Stimulated activated CD4-positive, alpha-beta T cell treated with anti-CD3 and anti-CD28 coated beads, Interleukin-12 subunit alpha, Interleukin-12 subunit beta, amount 100 ng/mL, for 48 hours (primary cell): ENCODE data around the gene RUNX1.

Experiments
- DNase-seq, 3 donors: peaks; one replicate each; pipeline ENCODE4 v3.0.0-alpha.2; 2020; ENCODE audit warnings: low read depth in 2 of 3, low spot score in 1 of 3

RUNX1 gene

GRCh38 chr21:34834290-34834689, 214.8 kb downstream of the RUNX1 start:
- DNase-seq = no peak

DNA sequence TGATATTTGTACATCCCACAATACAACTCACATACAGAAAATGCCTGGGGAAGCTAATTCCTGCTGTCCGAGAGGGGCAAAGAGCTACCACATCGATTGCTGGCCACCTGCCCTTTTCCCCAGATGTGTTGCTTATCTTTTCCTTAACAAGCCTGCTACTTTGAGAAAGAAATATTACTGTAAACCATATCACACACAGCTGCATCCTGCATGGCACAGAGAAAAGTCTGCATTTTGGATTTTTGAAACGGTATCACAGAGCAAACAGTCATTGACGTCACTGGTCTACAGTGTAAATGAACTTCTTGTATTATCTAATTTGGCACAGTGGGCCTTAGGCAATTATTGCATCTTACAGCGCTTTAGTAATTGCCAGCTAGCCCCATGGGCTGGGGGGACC, 215.6 kb downstream of the RUNX1 start:
- no peak for DNase-seq

GRCh38 chr21:34830386-34831170, 218.5 kb downstream of the RUNX1 start:
- DNase-seq = no peak

DNA sequence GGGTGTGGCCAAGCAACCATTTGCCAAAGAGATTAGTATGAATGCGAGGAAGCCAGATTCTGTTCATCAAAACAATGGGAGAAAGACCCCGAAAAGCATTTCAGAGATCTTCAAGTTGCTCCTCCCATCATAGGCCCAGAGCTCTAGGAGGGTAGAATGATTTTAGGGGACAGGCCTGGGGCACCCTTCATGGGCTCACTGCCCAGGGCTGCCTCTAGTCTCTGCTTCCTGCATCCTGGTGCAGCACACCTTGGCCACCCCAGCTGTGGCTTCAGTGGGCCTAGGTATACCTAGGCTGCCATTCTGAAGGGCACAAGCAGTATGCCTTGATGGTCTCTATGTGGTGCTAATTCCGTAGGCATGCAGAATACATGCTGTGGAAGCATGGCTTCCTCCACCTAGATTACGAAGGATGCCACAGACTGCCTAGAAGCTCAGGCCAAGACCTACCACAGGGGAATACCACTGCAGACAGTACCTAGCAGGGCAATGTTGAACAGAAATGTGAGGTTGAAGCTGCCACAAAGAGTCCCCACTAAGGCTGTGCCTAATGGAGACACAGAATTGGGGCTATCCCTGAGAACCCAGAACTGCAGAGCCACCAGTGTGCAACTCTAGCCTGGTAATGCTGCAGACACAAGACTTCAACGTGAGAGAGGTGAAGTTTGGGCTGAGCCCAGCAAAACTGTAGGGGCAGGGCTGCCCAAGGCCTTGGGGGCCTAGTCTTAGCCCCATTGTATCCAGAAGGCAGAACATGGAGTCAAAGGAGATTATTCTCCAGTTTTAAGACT, 221.5 kb downstream of the RUNX1 start:
- DNase-seq = no peak

DNA sequence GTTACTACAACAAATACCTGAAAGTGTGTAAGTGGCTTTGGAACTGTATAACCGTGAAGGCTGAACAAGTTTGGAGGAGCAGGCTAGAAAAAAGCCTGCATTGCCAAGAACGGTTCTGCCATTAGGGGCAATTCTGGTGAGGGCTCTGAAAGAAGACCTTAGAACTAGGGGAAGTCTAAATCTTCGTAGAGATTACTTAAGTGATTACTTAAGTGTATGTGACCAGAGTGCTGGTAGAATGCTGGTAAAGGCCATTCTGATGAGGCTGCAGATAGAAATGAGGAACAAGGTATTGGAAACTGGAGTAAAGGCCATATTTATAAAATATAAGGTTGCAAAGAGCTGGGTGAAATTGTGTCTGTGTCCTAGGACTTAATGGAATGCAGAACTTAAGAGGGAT, 222.3 kb downstream of the RUNX1 start:
- no peak for DNase-seq

DNA sequence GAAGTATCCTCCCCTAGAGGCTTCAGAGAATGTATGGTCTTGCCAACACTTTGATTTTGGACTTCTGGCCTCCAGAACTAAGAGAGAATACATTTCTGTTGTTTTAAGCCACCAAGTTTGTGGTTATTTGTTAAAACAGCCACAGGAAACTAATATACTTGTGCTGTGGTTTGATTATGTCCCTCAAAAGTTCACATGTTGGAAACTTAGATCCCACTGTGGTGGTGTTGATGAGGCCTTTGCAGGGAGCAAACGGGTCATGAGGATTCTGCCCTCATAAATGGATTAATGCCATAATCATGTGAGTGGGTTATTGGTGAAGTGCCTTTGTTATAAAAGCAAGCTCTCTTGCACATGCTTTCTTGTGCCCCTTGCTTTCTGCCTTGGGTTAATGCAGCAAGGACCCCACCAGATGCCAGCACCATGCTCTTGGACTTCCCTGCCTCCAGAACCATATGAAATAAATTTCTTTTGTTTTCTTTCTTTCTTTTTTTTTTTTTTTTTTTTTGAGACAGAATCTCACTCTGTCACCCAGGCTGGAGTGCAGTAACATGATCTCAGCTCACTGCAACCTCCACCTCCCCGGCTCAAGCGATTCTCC, 223.1 kb downstream of the RUNX1 start:
- no peak for DNase-seq

DNA sequence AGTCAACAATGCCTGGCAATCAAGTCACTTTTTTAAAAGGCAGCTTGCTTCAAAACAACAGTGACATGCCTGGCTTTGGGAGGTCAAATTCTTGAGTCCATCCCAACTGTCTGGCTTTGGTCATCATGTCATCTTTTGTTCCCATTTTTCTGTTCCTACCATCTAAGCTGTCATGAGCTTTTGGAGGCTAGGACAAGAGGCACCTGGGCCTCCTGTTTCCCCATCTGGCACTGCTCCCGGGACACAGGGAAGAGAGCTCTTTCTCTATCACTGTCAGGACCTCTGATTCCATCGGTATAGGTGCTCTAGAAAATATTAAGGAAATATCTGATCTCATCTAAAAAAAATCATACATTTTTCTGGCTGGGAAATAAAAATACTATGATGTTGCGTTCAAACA, 224.0 kb downstream of the RUNX1 start:
- DNase-seq = no peak

GRCh38 chr21:34824314-34824713, 224.8 kb downstream of the RUNX1 start:
- no peak for DNase-seq

GRCh38 chr21:34822942-34823341, 226.2 kb downstream of the RUNX1 start:
- no peak for DNase-seq

GRCh38 chr21:34822168-34822567, 226.9 kb downstream of the RUNX1 start:
- DNase-seq = no peak

- no peak for DNase-seq
Measured at GRCh38 chr21:34821717-34822116, 227.4 kb downstream of the RUNX1 start.

GRCh38 chr21:34820051-34820450, 229.1 kb downstream of the RUNX1 start:
- no peak for DNase-seq

- no peak for DNase-seq
Measured at GRCh38 chr21:34819357-34819999, 229.6 kb downstream of the RUNX1 start.

DNA sequence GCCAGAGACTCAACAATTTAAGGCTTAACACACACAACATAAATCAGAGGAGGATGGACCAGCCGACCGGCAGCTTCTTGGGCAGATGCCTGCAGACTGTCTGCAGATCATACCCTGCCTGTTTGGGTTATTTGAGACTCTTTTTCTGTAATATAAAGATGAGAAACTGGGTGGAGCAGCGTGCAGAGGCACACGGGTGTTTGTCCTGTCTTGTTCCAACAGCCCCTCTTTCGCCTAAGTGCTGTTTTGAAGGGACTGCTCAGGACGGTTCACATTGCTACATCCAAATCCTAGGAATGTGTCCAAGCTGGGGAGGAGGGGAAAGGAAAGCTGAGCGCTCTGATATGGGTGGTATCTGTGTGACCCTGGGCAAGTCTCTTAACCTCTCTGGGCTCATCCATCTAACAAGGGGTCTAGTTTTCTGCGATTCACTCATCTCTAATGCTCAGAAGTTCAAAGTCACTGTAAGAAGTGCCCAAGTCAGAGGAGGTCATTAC, 230.4 kb downstream of the RUNX1 start:
- DNase-seq = no peak

DNA sequence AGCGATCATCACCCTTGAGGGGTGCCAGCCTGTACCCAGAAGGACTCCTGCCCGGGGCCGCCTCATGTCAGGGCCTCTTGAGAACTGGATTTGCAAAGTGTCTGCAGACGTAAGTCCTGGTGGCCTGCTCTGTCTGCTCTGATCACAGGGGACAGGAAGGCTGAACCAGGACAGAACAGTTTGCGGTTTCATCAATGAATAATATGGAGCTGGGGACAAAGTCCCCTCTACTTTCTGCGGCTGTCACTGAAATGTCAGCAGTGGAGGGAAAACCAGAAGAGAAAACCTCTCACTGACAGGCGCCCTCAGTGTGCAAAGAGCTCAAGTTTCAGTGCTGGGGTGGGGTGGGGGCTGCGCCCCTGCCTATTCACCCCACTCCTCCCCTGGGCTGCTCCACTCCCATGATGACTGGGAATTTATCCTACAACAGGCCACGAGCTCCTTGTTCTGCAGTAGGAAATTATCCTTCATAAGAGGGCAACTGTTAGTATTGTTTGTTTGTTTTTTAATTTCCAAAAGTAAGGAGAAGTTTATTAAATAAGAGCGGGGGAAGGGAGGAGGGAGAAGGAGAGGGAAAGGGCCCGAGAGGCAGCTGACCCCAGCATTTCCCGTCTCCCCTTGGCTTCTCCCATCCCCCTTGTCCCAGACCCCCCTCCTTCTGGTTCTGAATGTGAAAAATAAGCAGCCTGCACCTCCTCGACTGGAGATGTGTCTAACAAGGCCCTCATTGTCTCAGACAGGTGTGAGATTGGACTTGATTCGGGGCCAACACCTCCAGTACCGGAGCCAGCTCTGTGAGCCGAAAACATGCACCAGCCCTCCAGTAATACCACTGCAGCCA, 231.1 kb downstream of the RUNX1 start:
- no peak for DNase-seq

GRCh38 chr21:34815831-34816705, 233.0 kb downstream of the RUNX1 start:
- DNase-seq = no peak

DNA sequence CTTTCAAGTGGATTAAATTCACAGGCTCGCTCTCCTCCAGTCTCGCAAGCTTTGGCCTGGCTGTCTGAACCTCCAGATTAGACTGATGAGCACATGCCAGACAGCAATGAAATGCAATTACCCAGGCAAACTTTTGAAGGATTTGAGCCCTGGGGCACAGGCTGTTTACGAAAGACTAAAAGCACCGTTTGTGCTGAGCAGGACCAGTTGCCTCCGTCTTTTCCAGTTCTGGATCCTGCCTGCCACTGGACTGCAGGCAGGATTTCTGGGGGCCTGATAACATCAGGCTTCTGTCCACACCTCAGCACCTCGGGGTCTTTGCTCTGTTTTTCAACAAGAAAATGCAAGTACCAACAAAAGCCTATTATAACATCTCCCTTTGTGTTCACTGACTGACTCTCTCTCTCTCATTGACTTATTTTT, 234.6 kb downstream of the RUNX1 start:
- no peak for DNase-seq

DNA sequence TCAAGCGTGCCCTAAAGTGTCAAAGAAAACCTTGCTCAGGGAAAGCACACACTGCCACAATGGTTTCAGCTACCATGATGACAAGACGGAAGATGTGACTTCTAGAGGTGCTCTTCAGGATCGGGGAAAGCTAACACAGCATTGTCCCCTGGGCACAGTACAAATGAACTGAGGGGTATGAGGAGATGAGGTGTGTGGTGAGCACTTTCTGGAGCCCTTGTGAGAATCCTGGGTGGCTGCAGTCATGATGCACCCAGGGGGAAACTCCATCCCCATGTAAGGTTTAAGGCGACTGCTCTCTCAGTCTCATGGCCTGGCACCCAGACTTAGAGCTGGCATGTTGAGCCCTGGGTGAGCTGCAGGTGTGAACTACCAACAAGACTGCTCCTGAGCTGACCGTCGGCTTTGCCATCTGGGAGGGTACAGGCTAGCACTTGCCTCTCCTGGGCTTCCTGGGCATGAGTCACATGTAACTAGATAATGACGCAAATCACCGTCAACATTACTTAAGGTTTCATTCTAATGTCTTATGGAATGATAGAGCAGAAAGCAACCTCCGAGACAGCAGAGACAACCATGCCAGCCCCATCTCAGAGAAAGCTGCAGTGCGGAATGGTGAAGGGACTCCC, 235.7 kb downstream of the RUNX1 start:
- DNase-seq = no peak
